Measurements from ENCODE around the gene NR3C1. TPM values are rescaled to one million over a fixed set of nuclear protein-coding genes. Genes with fewer than 3 reads are reported as not detected.

Gene NR3C1
- total and polyA plus RNA-seq, 2 of the 4 experiments (the other 2 are of a cell fraction) = 13.7 to 77.4 TPM

- H3K27me3 ChIP-seq (ENCODE audit: control insufficient read depth, insufficient read depth, low read length) = no peaks in the 10 kb centered on the region
- H4K20me1 ChIP-seq (ENCODE audit: insufficient read depth, low read length) = no peaks in the 10 kb centered on the region
- H4K8ac ChIP-seq (ENCODE audit: low read depth in 2 of 2, low read length in 2 of 2) = peak overlapping the region in 1 of 2 experiments; percentile 31; a peak in 2 of 4 replicates
- no peak overlapping the region for H2BK120ac ChIP-seq (ENCODE audit: low read depth, low read length)
- H3K23ac ChIP-seq (ENCODE audit: low read depth, low read length) = no peak overlapping the region
- no peak overlapping the region for H3K56ac ChIP-seq (ENCODE audit: extremely low read depth, insufficient read depth, low read length)
- intact Hi-C loops (cut with micrococcal nuclease) (no loop called here), dilution Hi-C loops (cut with HindIII; ENCODE audit: low sequenced_read_pairs, unreplicated experiment) (no loop called here), in situ Hi-C loops (cut with MboI; ENCODE audit: low sequenced_read_pairs) (no loop called here)
- H2AK5ac ChIP-seq (ENCODE audit: low read depth, low read length) = no peak overlapping the region
- H3K36me3 ChIP-seq (ENCODE audit: control insufficient read depth, insufficient read depth, low read length) = no peaks in the 10 kb centered on the region
- H2BK5ac ChIP-seq (ENCODE audit: low read depth, low read length, poor library complexity, severe bottlenecking) = no peak overlapping the region
- H2AK9ac ChIP-seq (replicated peaks; ENCODE audit: low read depth, low read length, poor library complexity) = no peak overlapping the region
- no peak overlapping the region for H3K14ac ChIP-seq (replicated peaks; ENCODE audit: low read depth, low read length)
- peak; percentile 30 for DNase-seq
- H3K9me3 ChIP-seq (ENCODE audit: control insufficient read depth, insufficient read depth, low read length) = no peaks in the 10 kb centered on the region
- ATAC-seq (ENCODE audit: low read depth) = no peak
- peaks cover 2% of the 10 kb centered on the region; the same call in 1 of the 2 replicates for H3K4me1 ChIP-seq (ENCODE audit: control insufficient read depth, insufficient read depth, low read length)
- H4K91ac ChIP-seq (ENCODE audit: insufficient read depth, low read depth, low read length) = no peak overlapping the region
- H3K4ac ChIP-seq (ENCODE audit: low read depth, low read length) = no peak overlapping the region
- no peaks in the 10 kb centered on the region for H3K79me1 ChIP-seq (ENCODE audit: low read depth in 1 of 2, low read length in 2 of 2)
- no peak overlapping the region for H4K5ac ChIP-seq (ENCODE audit: low read depth, low read length)
- ChIA-PET CTCF (no interaction called here), POLR2A (ENCODE audit: unreplicated experiment) (no interaction called here)
- H3K18ac ChIP-seq (ENCODE audit: low read depth, low read length) = no peak overlapping the region
- 0 out of 2 replicates have a peak, but pooled peaks cover 3% of the 10 kb centered on the region for H3K9me1 ChIP-seq (ENCODE audit: insufficient read depth, low read length)
- H3K4me3 ChIP-seq (ENCODE audit: insufficient read depth, low read depth, low read length) = no peak overlapping the region
- no peak overlapping the region for H2AFZ ChIP-seq (replicated peaks; ENCODE audit: low read length, poor library complexity)
- H3K4me2 ChIP-seq (ENCODE audit: low read depth, low read length) = peak overlapping the region; percentile 71
- no peak overlapping the region for H2BK20ac ChIP-seq (ENCODE audit: low read depth, low read length)
- H3K27ac ChIP-seq (ENCODE audit: insufficient read depth, low read length) = no peak overlapping the region
- BruUV-seq (replicated peaks) = no TSS peak
- WGBS, 2 experiments (ENCODE audit: extremely low coverage in 2 of 2, insufficient read length in 1 of 2) = no CpG with 5 or more reads among the region's 6 CpGs
- no peak for TF ChIP-seq POLR2A (IDR thresholded peaks at IDR 0.05; ENCODE audit: low read depth, low read length)
- no peak for TF ChIP-seq MXI1 (IDR thresholded peaks at IDR 0.05; ENCODE audit: borderline replicate concordance, low read depth, low read length)
- peak; percentile 43; the same call in 1 of the 2 replicates for TF ChIP-seq CEBPB (IDR thresholded peaks at IDR 0.05; ENCODE audit: low read depth, low read length)
- no peak for TF ChIP-seq MAFK (IDR thresholded peaks at IDR 0.05; ENCODE audit: low read depth, low read length)
- H2BK15ac ChIP-seq (ENCODE audit: low read depth, low read length) = no peak overlapping the region
- H3K9ac ChIP-seq (ENCODE audit: low read depth, low read length) = no peak overlapping the region
These were observed 31.7 kb upstream of the NR3C1 start for GRCh38 chr5:143435210-143435657.
